HG03571 (cell line): ENCODE results near the gene PES1.
"Not testable (repeated sequence)": the region's sequence is repeated elsewhere in the genome, so short reads cannot be mapped to it uniquely, and the experiment has no call there.

Experiments used
- ATAC-seq: cut with Tn5 transposase; IDR thresholded peaks from one replicate; pipeline ENCODE4 v1.9.1; 2021; ENCODE audit not compliant: unreplicated experiment

PES1 gene

GRCh38 chr22:30609260-30610185 lies 17.8 kb upstream of the PES1 start:
- ATAC-seq = no peak

GRCh38 chr22:30607939-30608338 lies 16.2 kb upstream of the PES1 start:
- ATAC-seq = no peak

- ATAC-seq = peak; percentile 19
Observed at GRCh38 chr22:30607300-30607930, 15.7 kb upstream of the PES1 start.

- peak; percentile 45 for ATAC-seq
Observed at GRCh38 chr22:30606455-30607299, 15.0 kb upstream of the PES1 start, which contains the start of gene TCN2. TSS of gene TCN2 (plus strand) at chr22:30607174. CDS start at chr22:30607332, 158 bp downstream.

- ATAC-seq = no peak
Observed at GRCh38 chr22:30605449-30606110, 13.9 kb upstream of the PES1 start.

- ATAC-seq = no peak
Observed at GRCh38 chr22:30604723-30605122, 13.0 kb upstream of the PES1 start.

GRCh38 chr22:30603801-30604200 lies 12.1 kb upstream of the PES1 start:
- no peak for ATAC-seq

- ATAC-seq = no peak
Observed at GRCh38 chr22:30602049-30602448, 10.3 kb upstream of the PES1 start.

- ATAC-seq = no peak
Observed at GRCh38 chr22:30601464-30601863, 9.8 kb upstream of the PES1 start.

- ATAC-seq = no peak
Observed at GRCh38 chr22:30600921-30601320, 9.2 kb upstream of the PES1 start.

- no peak for ATAC-seq
Observed at GRCh38 chr22:30598986-30599385, 7.3 kb upstream of the PES1 start.

GRCh38 chr22:30596886-30597285 lies 5.2 kb upstream of the PES1 start:
- no peak for ATAC-seq

- ATAC-seq = no peak
Observed at GRCh38 chr22:30596199-30596598, 4.5 kb upstream of the PES1 start.

GRCh38 chr22:30592360-30592713 lies 627 bp upstream of the PES1 start:
- ATAC-seq = not testable (repeated sequence)

GRCh38 chr22:30591191-30591587 lies 521 bp downstream of the PES1 start:
- no peak for ATAC-seq

- no peak for ATAC-seq
Observed at GRCh38 chr22:30586414-30586813, 5.3 kb downstream of the PES1 start.

- no peak for ATAC-seq
Observed at GRCh38 chr22:30584441-30584840, 7.3 kb downstream of the PES1 start.

- ATAC-seq = no peak
Observed at GRCh38 chr22:30582788-30583545, 8.7 kb downstream of the PES1 start.

GRCh38 chr22:30582051-30582450 lies 9.7 kb downstream of the PES1 start:
- ATAC-seq = no peak

- no peak for ATAC-seq
Observed at GRCh38 chr22:30580896-30581295, 10.8 kb downstream of the PES1 start.
